Naive B cell (primary cell): ENCODE results near the gene UBXN11. TPM values are rescaled to one million over a fixed set of nuclear protein-coding genes. Genes with fewer than 3 reads are reported as not detected.

ENCODE experiments used
- ATAC-seq, 2 donors: fragments of 150-1000 bp; cut with Tn5 transposase; 2 replicates each; pipeline ENCODE4 v1.10.0; 2021; ENCODE audit warnings: low read depth in 2 of 2, mild to moderate bottlenecking in 2 of 2, moderate library complexity in 2 of 2
- DNase-seq: peaks from one replicate; pipeline ENCODE4 v3.0.0; 2022
- H3K27ac Mint-ChIP-seq, 6 donors: one replicate each; pipeline ENCODE4 v1.8.0; 2020 to 2022; ENCODE audit warnings: mild to moderate bottlenecking in 6 of 6, mixed read lengths in 6 of 6, moderate library complexity in 5 of 6, inconsistent platforms in 2 of 6
- H3K27me3 Mint-ChIP-seq, 3 donors: one replicate each; pipeline ENCODE4 v1.8.0; 2021 to 2022; ENCODE audit warnings: mixed read lengths in 3 of 3, mild to moderate bottlenecking in 1 of 3
- H3K36me3 Mint-ChIP-seq, 2 donors: one replicate each; pipeline ENCODE4 v1.8.0; 2020 to 2022; ENCODE audit warnings: mixed read lengths in 2 of 2, inconsistent platforms in 1 of 2, mild to moderate bottlenecking in 1 of 2
- H3K4me1 Mint-ChIP-seq, 3 donors: one replicate each; pipeline ENCODE4 v1.8.0; 2020 to 2022; ENCODE audit warnings: mixed read lengths in 3 of 3, inconsistent platforms in 1 of 3, mild to moderate bottlenecking in 1 of 3, moderate library complexity in 1 of 3
- H3K4me3 Mint-ChIP-seq, 8 donors: one replicate each; pipeline ENCODE4 v1.8.0; 2020 to 2022; ENCODE audit warnings: mild to moderate bottlenecking in 8 of 8, mixed read lengths in 8 of 8, moderate library complexity in 8 of 8, inconsistent platforms in 2 of 8
- H3K9me3 Mint-ChIP-seq, 7 donors: one replicate each; pipeline ENCODE4 v1.8.0; 2020 to 2022; ENCODE audit warnings: mixed read lengths in 7 of 7, mild to moderate bottlenecking in 5 of 7, inconsistent platforms in 2 of 7, moderate library complexity in 1 of 7
- polyA plus RNA-seq, 6 donors: library from polyadenylated mRNA; unstranded; fragments of 300-500 nt; fragmentation: Illumina TruSeq; gene quantifications; one replicate each; pipeline ENCODE4 v1.2.3, GENCODE V29; 2021; ENCODE audit warnings: low read depth in 6 of 6

UBXN11 gene
- polyA plus RNA-seq, 6 donors from 2014 or later = 4.3 to 15.7 (median 6.9) TPM

DNA sequence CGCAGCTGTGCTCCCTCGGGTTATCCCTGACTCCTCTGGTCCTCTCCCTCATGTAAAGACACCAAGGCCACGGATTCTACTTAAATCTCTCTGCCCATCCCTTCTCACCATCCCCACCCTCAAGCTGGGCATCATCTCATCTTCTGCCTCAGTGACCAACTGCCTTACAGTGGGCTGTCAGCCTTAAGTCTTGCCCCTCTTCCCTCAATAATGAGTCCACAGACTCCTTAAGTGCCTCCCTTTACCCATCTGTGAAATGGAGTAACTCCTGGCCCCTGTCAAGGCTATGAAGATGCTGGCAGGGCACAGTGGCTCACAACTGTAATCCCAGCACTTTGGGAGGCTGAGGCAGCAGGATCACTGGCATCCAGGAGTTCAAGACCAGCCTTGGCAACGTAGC is 14.5 kb downstream of the UBXN11 start:
- H3K4me3 Mint-ChIP-seq = peak overlapping the region in 7 of 8 donors; percentile 41 to 88 (median 78)
- H3K9me3 Mint-ChIP-seq = no peaks in the 10 kb centered on the region

GRCh38 chr1:26291433-26291832 is 15.0 kb downstream of the UBXN11 start:
- H3K4me1 Mint-ChIP-seq = peaks cover 83 to 96% (median 92%) of the 10 kb centered on the region in 3 donors
- DNase-seq (no peak), ATAC-seq (no peak)
- no peaks in the 10 kb centered on the region for H3K36me3 Mint-ChIP-seq
- peak overlapping the region; percentile 93 to 100 (median 97) for H3K27ac Mint-ChIP-seq
- no peaks in the 10 kb centered on the region for H3K9me3 Mint-ChIP-seq
- H3K4me3 Mint-ChIP-seq = peak overlapping the region in 7 of 8 donors; percentile 47 to 89 (median 72)
- no peaks in the 10 kb centered on the region for H3K27me3 Mint-ChIP-seq

More for the DNA sequence above, 14.5 kb downstream of the UBXN11 start:
- DNase-seq (no peak), ATAC-seq (no peak)
- H3K4me1 Mint-ChIP-seq = peaks cover 81 to 91% (median 90%) of the 10 kb centered on the region in 3 donors
- H3K27ac Mint-ChIP-seq = peak overlapping the region; percentile 93 to 98 (median 96)
- no peaks in the 10 kb centered on the region for H3K36me3 Mint-ChIP-seq
- no peaks in the 10 kb centered on the region for H3K27me3 Mint-ChIP-seq

DNA sequence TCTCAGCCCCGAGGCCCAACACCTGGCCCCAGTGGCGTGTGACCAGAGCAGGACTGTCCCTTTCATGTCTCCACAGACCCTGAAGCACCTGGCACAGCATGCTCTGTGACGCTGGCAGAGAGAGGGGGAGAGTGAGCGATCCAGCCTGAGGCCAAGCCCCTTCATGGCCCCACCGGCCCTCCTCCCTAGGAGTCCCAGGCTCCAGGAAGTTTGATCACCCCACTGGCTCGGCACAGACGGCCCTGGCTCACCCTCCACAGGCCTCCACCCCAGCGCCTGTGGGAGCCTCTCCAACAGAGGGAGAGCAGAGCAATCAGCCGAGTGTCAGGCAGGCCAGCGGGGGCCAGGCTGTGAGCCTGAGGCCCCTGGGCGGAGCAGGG is 15.6 kb downstream of the UBXN11 start:
- Mint-ChIP-seq H3K9me3 (no peaks in the 10 kb centered on the region), H3K36me3 (no peaks in the 10 kb centered on the region), H3K4me1 (peaks cover 83 to 96% (median 90%) of the 10 kb centered on the region in 3 donors), H3K27ac (peak overlapping the region; percentile 93 to 100 (median 98)), H3K4me3 (peak overlapping the region in 7 of 8 donors; percentile 15 to 91 (median 72)), H3K27me3 (no peaks in the 10 kb centered on the region)
- no peak for ATAC-seq
- DNase-seq = no peak

- ATAC-seq (peak in 1 of 2 donors; percentile 1), DNase-seq (no peak)
- peak overlapping the region; percentile 93 to 100 (median 98) for H3K27ac Mint-ChIP-seq
- peaks cover 80 to 96% (median 90%) of the 10 kb centered on the region in 3 donors for H3K4me1 Mint-ChIP-seq
- peak overlapping the region; percentile 53 to 91 (median 86) for H3K4me3 Mint-ChIP-seq
- H3K9me3 Mint-ChIP-seq = no peaks in the 10 kb centered on the region
- H3K27me3 Mint-ChIP-seq = no peaks in the 10 kb centered on the region
- no peaks in the 10 kb centered on the region for H3K36me3 Mint-ChIP-seq
Measured at GRCh38 chr1:26290122-26290881, 16.1 kb downstream of the UBXN11 start.

DNA sequence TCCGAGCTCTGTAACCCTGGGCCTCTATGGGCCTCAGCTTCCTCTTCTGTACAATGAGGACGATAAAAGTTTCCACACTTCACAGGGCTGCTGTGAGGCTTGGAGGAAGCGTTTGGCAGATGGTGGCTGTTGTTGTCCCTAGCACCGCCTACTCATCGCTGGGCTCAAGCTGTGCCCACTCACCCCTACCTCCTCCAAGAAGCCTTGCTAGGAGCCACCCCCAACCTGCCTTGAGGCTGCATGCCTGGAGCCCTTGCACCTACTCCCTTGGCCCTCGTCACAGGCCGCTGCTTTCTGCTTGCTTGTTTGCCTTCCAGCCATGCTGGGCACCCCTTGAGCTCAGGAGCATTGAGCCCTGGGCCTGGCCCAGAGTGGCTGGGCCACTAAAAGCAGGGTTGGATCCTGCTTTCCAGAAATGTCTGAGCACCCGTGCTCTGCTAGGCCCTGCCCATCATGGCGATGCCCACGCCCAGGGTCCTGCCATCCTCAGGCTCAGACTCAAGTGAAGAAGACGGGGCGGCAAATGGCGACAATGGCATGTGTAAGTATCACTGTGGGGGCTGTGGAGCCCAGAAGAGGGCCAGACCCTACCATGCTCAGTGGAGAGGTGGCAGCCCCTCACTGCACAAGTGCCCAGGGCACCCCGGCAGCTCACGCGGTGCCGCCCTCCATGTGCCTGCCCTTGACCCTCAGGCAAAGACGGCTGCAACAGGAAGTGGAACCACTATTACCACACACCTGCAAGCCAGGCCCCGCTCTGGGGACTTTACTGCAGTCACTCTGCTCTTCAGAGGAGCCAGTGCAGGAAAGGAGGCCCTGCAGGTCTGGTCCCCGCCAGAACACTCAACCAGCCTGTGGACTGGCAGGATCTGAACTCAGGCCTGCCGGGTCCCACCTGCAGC is 17.0 kb downstream of the UBXN11 start:
- no peaks in the 10 kb centered on the region for H3K27me3 Mint-ChIP-seq
- ATAC-seq (peak; percentile 68 to 73), DNase-seq (peak; percentile 93)
- H3K9me3 Mint-ChIP-seq = no peaks in the 10 kb centered on the region
- H3K36me3 Mint-ChIP-seq = no peaks in the 10 kb centered on the region
- H3K4me1 Mint-ChIP-seq = peaks cover 81 to 97% (median 91%) of the 10 kb centered on the region in 3 donors
- H3K4me3 Mint-ChIP-seq = peak overlapping the region; percentile 53 to 91 (median 86)
- H3K27ac Mint-ChIP-seq = peak overlapping the region; percentile 93 to 100 (median 98)

GRCh38 chr1:26288311-26288941 is 18.0 kb downstream of the UBXN11 start:
- Mint-ChIP-seq H3K27me3 (no peaks in the 10 kb centered on the region), H3K4me1 (peaks cover 82 to 99% (median 92%) of the 10 kb centered on the region in 3 donors), H3K4me3 (peak overlapping the region; percentile 72 to 91 (median 83)), H3K27ac (peak overlapping the region; percentile 93 to 100 (median 98)), H3K9me3 (no peaks in the 10 kb centered on the region), H3K36me3 (no peaks in the 10 kb centered on the region)
- ATAC-seq = peak; percentile 2 to 7
- DNase-seq = no peak

DNA sequence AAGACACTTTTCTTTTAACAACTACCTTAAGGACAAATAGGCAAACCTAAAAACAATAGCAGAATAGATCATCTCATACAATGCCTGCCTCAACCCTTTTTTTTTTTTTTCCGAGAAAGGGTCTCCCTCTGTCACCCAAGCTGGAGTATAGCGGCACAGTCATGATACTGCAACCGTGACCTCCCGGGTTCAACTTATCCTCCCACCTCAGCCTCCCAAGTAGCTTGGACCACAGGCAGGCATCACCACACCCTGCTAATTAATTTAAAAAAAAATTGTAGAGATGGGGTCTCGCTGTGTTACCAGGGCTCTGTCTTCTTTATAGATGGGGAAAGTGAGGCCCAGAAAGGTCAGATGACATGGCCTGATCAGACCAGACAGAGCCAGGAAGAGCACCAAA is 18.6 kb downstream of the UBXN11 start:
- H3K4me3 Mint-ChIP-seq = peak overlapping the region; percentile 72 to 91 (median 88)
- ATAC-seq (no peak), DNase-seq (no peak)
- H3K9me3 Mint-ChIP-seq = no peaks in the 10 kb centered on the region
- no peaks in the 10 kb centered on the region for H3K27me3 Mint-ChIP-seq
- no peaks in the 10 kb centered on the region for H3K36me3 Mint-ChIP-seq
- peaks cover 84 to 99% (median 93%) of the 10 kb centered on the region in 3 donors for H3K4me1 Mint-ChIP-seq
- peak overlapping the region; percentile 93 to 100 (median 98) for H3K27ac Mint-ChIP-seq

DNA sequence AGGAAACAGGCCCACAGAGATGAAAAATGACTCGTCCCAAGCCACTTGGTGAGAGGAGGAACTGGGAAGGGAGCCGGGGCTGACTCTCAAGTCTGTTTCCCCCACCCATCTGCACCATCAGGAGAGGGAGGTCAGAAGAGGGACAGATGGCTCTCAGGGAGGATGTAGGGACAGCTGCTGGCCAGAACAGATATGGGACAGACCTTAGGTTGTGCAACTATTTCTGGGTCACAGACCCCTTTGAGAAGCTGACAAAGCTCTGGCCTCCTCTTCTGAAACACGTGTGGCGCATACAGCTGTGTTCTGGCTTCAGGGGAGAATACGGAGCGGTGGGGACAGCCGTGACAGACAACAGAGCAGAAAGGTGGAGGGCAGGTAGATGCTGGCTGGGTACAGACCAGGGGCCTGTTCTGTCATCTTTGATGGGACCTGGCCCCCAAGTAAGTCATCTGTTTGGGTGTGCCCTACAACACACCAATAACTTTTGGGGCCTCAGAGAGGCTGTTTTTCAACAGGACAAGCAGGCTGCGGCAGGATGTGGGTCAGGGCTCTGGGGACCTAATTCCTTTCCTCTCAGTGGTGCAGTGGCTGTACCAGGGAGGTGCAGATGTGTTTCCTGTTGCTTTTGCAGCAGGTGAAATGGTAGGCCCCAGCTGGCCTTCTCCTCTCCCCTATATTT is 19.3 kb downstream of the UBXN11 start:
- ATAC-seq (peak; percentile 33 to 39), DNase-seq (peak; percentile 90)
- H3K4me3 Mint-ChIP-seq = peak overlapping the region; percentile 72 to 91 (median 88)
- peak overlapping the region; percentile 93 to 100 (median 98) for H3K27ac Mint-ChIP-seq
- H3K27me3 Mint-ChIP-seq = no peaks in the 10 kb centered on the region
- H3K4me1 Mint-ChIP-seq = peaks cover 82 to 98% (median 91%) of the 10 kb centered on the region in 3 donors
- H3K36me3 Mint-ChIP-seq = no peaks in the 10 kb centered on the region
- H3K9me3 Mint-ChIP-seq = no peaks in the 10 kb centered on the region

GRCh38 chr1:26286064-26286416 is 20.4 kb downstream of the UBXN11 start:
- ATAC-seq = no peak
- peak overlapping the region in 5 of 6 donors; percentile 64 to 98 (median 98) for H3K27ac Mint-ChIP-seq
- no peak for DNase-seq
- no peaks in the 10 kb centered on the region for H3K27me3 Mint-ChIP-seq
- no peaks in the 10 kb centered on the region for H3K9me3 Mint-ChIP-seq
- H3K4me3 Mint-ChIP-seq = peak overlapping the region; percentile 28 to 91 (median 80)
- H3K4me1 Mint-ChIP-seq = peaks cover 79 to 96% (median 90%) of the 10 kb centered on the region in 3 donors
- peaks cover 0 to 4% of the 10 kb centered on the region in 2 donors for H3K36me3 Mint-ChIP-seq

DNA sequence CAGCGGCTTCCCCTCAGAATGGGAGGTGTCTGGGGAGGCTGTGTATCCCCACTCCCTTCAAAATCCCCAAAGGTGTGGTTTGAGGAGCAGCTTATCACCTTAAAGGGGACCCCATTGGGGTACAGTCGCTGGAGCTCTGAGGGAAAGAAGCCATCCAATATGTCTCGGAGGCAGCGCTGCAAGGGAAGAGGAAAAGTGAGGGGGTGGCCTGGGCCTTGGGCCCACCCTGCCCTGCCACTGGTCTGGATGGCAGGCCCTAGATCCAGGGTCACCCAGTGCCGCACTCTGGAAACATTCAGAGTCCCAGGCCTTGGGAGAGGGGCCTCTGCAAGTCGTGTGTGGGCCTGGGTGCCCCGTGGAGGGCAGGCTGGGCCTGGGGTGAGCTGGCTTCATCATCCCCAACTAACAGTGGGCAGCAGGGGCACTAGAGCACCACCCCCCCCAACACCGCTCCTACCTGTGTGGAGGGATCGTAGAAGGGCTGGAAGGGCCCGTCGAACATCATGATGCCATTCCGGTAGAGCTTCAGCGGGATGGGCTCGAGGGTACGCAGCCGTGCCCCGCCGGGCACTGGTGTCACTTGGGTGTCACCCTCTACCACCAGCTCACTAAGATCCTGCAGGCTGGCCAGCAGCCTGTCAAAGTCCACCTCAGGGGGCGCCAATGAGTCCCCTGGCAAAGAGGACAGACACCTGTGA is 20.9 kb downstream of the UBXN11 start:
- ATAC-seq = no peak
- H3K4me1 Mint-ChIP-seq = peaks cover 79 to 95% (median 90%) of the 10 kb centered on the region in 3 donors
- H3K27me3 Mint-ChIP-seq = no peaks in the 10 kb centered on the region
- no peaks in the 10 kb centered on the region for H3K9me3 Mint-ChIP-seq
- H3K36me3 Mint-ChIP-seq = peaks cover 0 to 8% of the 10 kb centered on the region in 2 donors
- H3K27ac Mint-ChIP-seq = peak overlapping the region; percentile 85 to 98 (median 98)
- DNase-seq = no peak
- H3K4me3 Mint-ChIP-seq = peak overlapping the region; percentile 42 to 91 (median 72)

- peak; percentile 15 to 23 for ATAC-seq
- peak; percentile 73 for DNase-seq
- Mint-ChIP-seq H3K36me3 (peaks cover 0 to 8% of the 10 kb centered on the region in 2 donors), H3K27me3 (no peaks in the 10 kb centered on the region), H3K27ac (peak overlapping the region; percentile 85 to 98 (median 95)), H3K4me3 (peak overlapping the region; percentile 42 to 91 (median 72)), H3K4me1 (peaks cover 75 to 91% (median 86%) of the 10 kb centered on the region in 3 donors), H3K9me3 (no peaks in the 10 kb centered on the region)
Measured at GRCh38 chr1:26284597-26285347, 21.7 kb downstream of the UBXN11 start.
